Aorta (tissue), 5 donors: ENCODE results near the gene FAM98C. TPM values are rescaled to one million over a fixed set of nuclear protein-coding genes. Genes with fewer than 3 reads are reported as not detected.

ENCODE experiments used
- ATAC-seq: fragments of 200-7000 bp; cut with Tn5 transposase; one replicate; pipeline ENCODE4 v1.9.1; 2022; ENCODE audit warnings: moderate library complexity; ENCODE audit not compliant: low FRiP score
- DNase-seq, 2 donors: peaks; one replicate each; pipeline ENCODE4 v3.0.0-alpha.2; 2020
- H3K27ac ChIP-seq, 2 donors: one replicate each; pipeline ENCODE4 v1.5.1; 2013; ENCODE audit warnings: low read length in 2 of 2, mild to moderate bottlenecking in 2 of 2, moderate library complexity in 2 of 2, control low read depth in 1 of 2, inconsistent platforms in 1 of 2, low read depth in 1 of 2
- H3K27me3 ChIP-seq, 2 donors: one replicate each; pipeline ENCODE4 v1.6.1; 2013; ENCODE audit warnings: control low read depth in 1 of 2, low read length in 1 of 2, mild to moderate bottlenecking in 1 of 2, moderate library complexity in 1 of 2; ENCODE audit not compliant: insufficient read depth in 2 of 2, control insufficient read depth in 1 of 2
- H3K36me3 ChIP-seq, 2 donors: one replicate each; pipeline ENCODE4 v1.6.1; 2013; ENCODE audit warnings: control low read depth in 1 of 2, low read length in 1 of 2, mild to moderate bottlenecking in 1 of 2; ENCODE audit not compliant: insufficient read depth in 2 of 2, control insufficient read depth in 1 of 2
- H3K4me1 ChIP-seq, 2 donors: one replicate each; pipeline ENCODE4 v1.6.1; 2013; ENCODE audit warnings: low read length in 2 of 2, control low read depth in 1 of 2, mild to moderate bottlenecking in 1 of 2, moderate library complexity in 1 of 2; ENCODE audit not compliant: insufficient read depth in 2 of 2, control insufficient read depth in 1 of 2
- H3K4me3 ChIP-seq, 2 donors: one replicate each; pipeline ENCODE4 v1.5.1; 2013; ENCODE audit warnings: low read length in 2 of 2, control low read depth in 1 of 2, mild to moderate bottlenecking in 1 of 2
- H3K9me3 ChIP-seq: one replicate; pipeline ENCODE4 v1.6.1; 2013; ENCODE audit warnings: mild to moderate bottlenecking, low read length; ENCODE audit not compliant: control insufficient read depth
- WGBS, 2 donors: extraction: QIAGEN DNeasy Blood & Tissue Kit; methylation state at CpG; one replicate each; pipeline ENCODE4 v1.1.7; 2013; 5-methylcytosine and 5-hydroxymethylcytosine counted together
- intact Hi-C, 2 donors: fragments of 100-400 bp; cut with DNase I; formaldehyde crosslinking; loops; one replicate each; pipeline versions ENCODE4 v1.14.2 to v1.15.0; 2022
- polyA plus RNA-seq, 2 donors: library from polyadenylated mRNA; stranded (reverse); fragments of 200-250 nt; gene quantifications; one replicate each; pipeline ENCODE4 v1.2.3, GENCODE V29; 2013
- total RNA-seq, 2 donors: library from RNA; stranded (reverse); fragmentation: NEBNext Ultra II Directional; extraction: Animal tissue kit (Norgen Biotek cat#: 25700); gene quantifications; one replicate each; pipeline ENCODE4 v1.2.1, GENCODE V29; 2021
- donor health status: healthy with polysubstance abuse.
- donor health status: Bipolar disorder and iron deficiency.
- donor health status: DM: no; HTN: no; CAD: no.
- donor health status: DM: no; HTN: no; CAD: no.
- donor health status: DM: yes; HTN: yes; CAD: no.

FAM98C gene
- total and polyA plus RNA-seq, 4 donors, result 10.3 to 32.0 (median 17.1) TPM

DNA sequence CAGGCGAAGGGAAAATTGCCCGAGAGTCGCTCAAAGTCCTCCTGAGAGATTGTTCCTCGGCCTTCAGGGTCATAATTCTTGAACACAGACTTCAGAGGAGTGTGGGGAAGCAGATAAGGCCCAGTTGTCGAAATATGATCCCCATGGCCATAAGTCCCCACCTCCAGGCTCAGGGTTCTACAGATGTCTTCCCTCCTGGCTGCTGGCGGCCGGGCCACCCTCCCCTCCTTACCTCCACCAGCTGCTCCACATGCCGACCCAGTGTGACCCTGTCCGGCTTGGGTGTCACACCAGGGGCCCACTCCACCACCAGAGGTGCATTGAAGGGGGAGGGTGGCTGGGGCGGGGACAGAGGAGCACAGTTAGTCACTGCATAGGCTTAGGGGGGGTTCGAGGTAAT is 10.1 kb downstream of the FAM98C start:
- Histone ChIP-seq H3K9me3 (no peaks in the 10 kb centered on the region), H3K27ac (no peak overlapping the region), H3K4me3 (no peak overlapping the region), H3K36me3 (no peaks in the 10 kb centered on the region), H3K27me3 (no peaks in the 10 kb centered on the region), H3K4me1 (no peaks in the 10 kb centered on the region)
- no peak for ATAC-seq
- WGBS, 2 donors, result 63 to 65% methylated on average over 11 of the region's 11 CpGs
- intact Hi-C loops, result no loop called here
- DNase-seq, result no peak

DNA sequence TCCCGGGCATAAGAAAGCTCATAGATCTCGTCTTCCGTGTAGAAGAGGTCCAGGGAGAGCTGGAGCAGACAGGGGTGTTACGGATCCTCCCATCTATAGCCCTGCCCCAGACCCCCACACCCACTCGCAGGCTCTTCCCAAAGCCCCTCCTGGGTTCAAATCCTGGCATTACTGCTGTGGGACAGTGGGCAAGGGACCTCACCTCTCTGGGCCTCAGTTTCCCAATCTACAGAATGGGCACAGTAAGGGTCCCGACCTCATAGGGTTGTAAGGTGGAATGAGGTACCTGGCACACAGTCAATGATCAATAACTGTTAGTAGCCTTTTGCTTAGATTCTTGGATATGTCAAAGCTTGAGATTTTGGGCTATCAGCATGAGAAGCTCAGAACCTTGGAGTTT is 10.5 kb downstream of the FAM98C start:
- WGBS, 2 donors, result 82 to 85% methylated on average over 6 of the region's 6 CpGs
- Histone ChIP-seq H3K4me3 (no peak overlapping the region), H3K9me3 (no peaks in the 10 kb centered on the region), H3K36me3 (no peaks in the 10 kb centered on the region), H3K27ac (no peak overlapping the region), H3K27me3 (no peaks in the 10 kb centered on the region), H3K4me1 (no peaks in the 10 kb centered on the region)
- intact Hi-C loops, result no loop called here
- DNase-seq (no peak), ATAC-seq (no peak)

- Histone ChIP-seq H3K27me3 (no peaks in the 10 kb centered on the region), H3K9me3 (no peaks in the 10 kb centered on the region), H3K4me3 (no peak overlapping the region), H3K36me3 (no peaks in the 10 kb centered on the region), H3K4me1 (no peaks in the 10 kb centered on the region), H3K27ac (no peak overlapping the region)
- ATAC-seq, result no peak
- intact Hi-C loops, result no loop called here
- WGBS, 2 donors, result 87 to 91% methylated on average over 8 of the region's 8 CpGs
- no peak for DNase-seq
Observed at GRCh38 chr19:38417146-38417543, 14.3 kb downstream of the FAM98C start.

DNA sequence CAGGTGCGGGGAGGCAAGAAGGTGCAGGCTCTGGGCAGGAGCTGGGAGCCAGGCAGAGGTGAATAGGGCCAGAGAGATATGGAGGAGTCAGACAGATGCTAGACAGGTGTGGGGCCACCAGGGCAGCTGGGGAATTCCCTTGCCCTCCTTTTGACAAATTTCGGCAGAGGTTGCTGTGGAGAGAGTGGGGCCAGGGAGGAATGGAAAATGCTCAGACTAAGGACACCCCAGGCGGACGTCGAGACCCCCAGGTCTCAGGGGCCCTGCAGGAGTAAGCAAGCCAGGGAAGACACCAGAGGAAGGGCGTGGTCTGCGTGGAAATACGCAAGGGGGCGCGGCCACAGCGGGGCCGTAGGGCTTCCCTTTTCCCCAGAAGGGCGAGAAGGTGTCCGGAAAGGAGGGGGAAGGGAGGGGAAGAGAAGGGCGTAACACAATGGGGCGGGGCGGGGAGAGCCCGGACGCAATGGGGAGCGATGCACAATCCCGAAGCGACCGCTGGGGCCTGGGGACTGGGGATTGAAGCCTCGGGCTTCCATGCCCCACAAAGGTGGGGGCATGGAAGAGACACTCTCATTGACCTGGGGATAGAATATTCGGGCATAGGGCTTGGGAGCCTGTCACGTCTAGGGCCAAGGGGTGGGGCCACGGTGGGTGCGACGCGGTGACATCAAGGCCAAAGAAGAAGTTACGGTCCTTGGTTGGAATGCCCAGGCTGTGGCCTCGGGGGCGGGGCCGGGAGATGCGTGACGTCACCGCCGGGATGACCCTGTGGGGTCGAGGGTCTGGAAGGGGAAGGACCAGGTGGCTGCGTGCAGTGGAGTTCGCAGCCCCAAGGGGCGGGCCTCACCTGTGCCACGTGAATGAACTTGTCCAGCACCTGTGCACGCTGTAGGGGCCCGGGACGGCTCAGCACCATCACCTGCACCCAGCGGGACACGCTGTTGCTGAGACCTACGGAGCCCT is 14.9 kb downstream of the FAM98C start:
- H3K27me3 ChIP-seq, result no peaks in the 10 kb centered on the region
- DNase-seq, result peak; percentile 81 to 86
- intact Hi-C loops, result no loop called here
- no peak overlapping the region for H3K27ac ChIP-seq
- WGBS, 2 donors, result 7 to 8% methylated on average over 40 to 49 of the region's 49 CpGs
- no peak overlapping the region for H3K4me3 ChIP-seq
- H3K4me1 ChIP-seq, result no peaks in the 10 kb centered on the region
- ATAC-seq, result peak; percentile 64
- H3K9me3 ChIP-seq, result no peaks in the 10 kb centered on the region
- no peaks in the 10 kb centered on the region for H3K36me3 ChIP-seq

GRCh38 chr19:38420935-38421334 is 18.0 kb downstream of the FAM98C start:
- Histone ChIP-seq H3K4me1 (no peaks in the 10 kb centered on the region), H3K4me3 (no peak overlapping the region), H3K27me3 (no peaks in the 10 kb centered on the region), H3K9me3 (no peaks in the 10 kb centered on the region), H3K36me3 (no peaks in the 10 kb centered on the region), H3K27ac (no peak overlapping the region)
- intact Hi-C loops, result no loop called here
- 82 to 91% methylated on average over 9 of the region's 9 CpGs for WGBS, 2 donors
- ATAC-seq (no peak), DNase-seq (no peak)

DNA sequence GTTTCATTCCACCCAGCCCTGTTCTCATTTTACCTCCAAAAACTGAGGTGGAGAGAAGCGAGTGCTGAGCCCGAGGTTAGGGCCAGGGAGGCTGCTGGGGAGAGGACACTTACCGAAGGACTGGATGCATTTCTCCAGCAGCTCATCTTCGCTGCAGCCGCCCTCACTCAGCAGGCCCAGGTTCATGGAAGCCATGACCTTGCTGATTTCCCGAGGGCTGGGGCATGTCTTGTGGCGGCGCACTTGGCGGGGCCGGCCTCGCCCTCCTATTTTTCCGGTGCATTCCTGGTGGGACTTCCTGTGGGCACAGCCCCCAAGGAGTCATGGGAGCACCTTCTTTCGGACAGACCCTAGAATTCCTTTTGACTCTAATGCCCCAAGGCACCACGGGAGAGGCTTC is 19.0 kb downstream of the FAM98C start:
- Histone ChIP-seq H3K9me3 (no peaks in the 10 kb centered on the region), H3K4me3 (no peak overlapping the region), H3K36me3 (no peaks in the 10 kb centered on the region), H3K27me3 (no peaks in the 10 kb centered on the region), H3K4me1 (no peaks in the 10 kb centered on the region), H3K27ac (no peak overlapping the region)
- WGBS, 2 donors, result 74 to 82% methylated on average over 14 of the region's 14 CpGs
- ATAC-seq (no peak), DNase-seq (no peak)
- intact Hi-C loops, result no loop called here

- no peaks in the 10 kb centered on the region for H3K27me3 ChIP-seq
- no peak overlapping the region for H3K4me3 ChIP-seq
- no peaks in the 10 kb centered on the region for H3K4me1 ChIP-seq
- ATAC-seq (no peak), DNase-seq (no peak)
- no peak overlapping the region for H3K27ac ChIP-seq
- no peaks in the 10 kb centered on the region for H3K9me3 ChIP-seq
- intact Hi-C loops, result no loop called here
- 81 to 82% methylated on average over 7 of the region's 7 CpGs for WGBS, 2 donors
- H3K36me3 ChIP-seq, result no peaks in the 10 kb centered on the region
Observed at GRCh38 chr19:38422438-38422837, 19.5 kb downstream of the FAM98C start.

GRCh38 chr19:38424272-38424671 is 21.4 kb downstream of the FAM98C start:
- Histone ChIP-seq H3K36me3 (no peaks in the 10 kb centered on the region), H3K4me3 (no peak overlapping the region), H3K27ac (no peak overlapping the region), H3K4me1 (no peaks in the 10 kb centered on the region), H3K9me3 (no peaks in the 10 kb centered on the region), H3K27me3 (no peaks in the 10 kb centered on the region)
- WGBS, 2 donors, result 89 to 90% methylated on average over 4 to 5 of the region's 5 CpGs
- ATAC-seq (no peak), DNase-seq (no peak)
- intact Hi-C loops, result no loop called here

GRCh38 chr19:38425222-38425809 is 22.4 kb downstream of the FAM98C start:
- Histone ChIP-seq H3K9me3 (no peaks in the 10 kb centered on the region), H3K4me1 (no peaks in the 10 kb centered on the region), H3K27ac (no peak overlapping the region), H3K27me3 (no peaks in the 10 kb centered on the region), H3K4me3 (no peak overlapping the region), H3K36me3 (no peaks in the 10 kb centered on the region)
- no peak for DNase-seq
- ATAC-seq, result no peak
- 64 to 74% methylated on average over 7 of the region's 7 CpGs for WGBS, 2 donors
- intact Hi-C loops, result no loop called here
